HepG2 (cell line): Measurements from ENCODE around the gene GNB1. TPM values are rescaled to one million over a fixed set of nuclear protein-coding genes. Genes with fewer than 3 reads are reported as not detected.
A peak's percentile ranks its signal among the peaks of the same experiment; 100 is the strongest.

Experiments used
- CBX5 ChIP-seq: sonication (generic); formaldehyde crosslinking; IDR thresholded peaks from 2 replicates; pipeline ENCODE4 v1.4.0; 2020; ENCODE audit warnings: missing genetic modification reagents, borderline replicate concordance
- GABPB1 ChIP-seq: IDR thresholded peaks from 2 replicates; pipeline ENCODE4 v1.6.1; 2016; ENCODE audit warnings: mild to moderate bottlenecking, missing genetic modification reagents, moderate library complexity, missing compliant biosample characterization
- HDAC2 ChIP-seq: sonication (generic); formaldehyde crosslinking; IDR thresholded peaks from 2 replicates; pipeline ENCODE4 v1.4.0; 2020; ENCODE audit warnings: missing genetic modification reagents
- HIVEP1 ChIP-seq: sonication (generic); formaldehyde crosslinking; IDR thresholded peaks from 2 replicates; pipeline ENCODE4 v1.4.0; 2020; ENCODE audit warnings: mild to moderate bottlenecking, missing genetic modification reagents
- IKZF1 ChIP-seq: fragments of 450-650 bp; IDR thresholded peaks from 2 replicates; pipeline ENCODE4 v1.7.1; 2016
- KAT8 ChIP-seq: IDR thresholded peaks from 2 replicates; pipeline ENCODE4 v1.6.1; 2016; ENCODE audit warnings: missing genetic modification reagents, missing compliant biosample characterization
- KDM4B ChIP-seq: sonication (generic); formaldehyde crosslinking; IDR thresholded peaks from 2 replicates; pipeline ENCODE4 v1.4.0; 2020; ENCODE audit warnings: missing genetic modification reagents
- NAIF1 ChIP-seq: sonication (generic); formaldehyde crosslinking; IDR thresholded peaks from 2 replicates; pipeline ENCODE4 v1.5.0; 2020; ENCODE audit warnings: mild to moderate bottlenecking, missing genetic modification reagents, borderline replicate concordance
- RBM22 ChIP-seq: fragments of 200-400 bp; formaldehyde crosslinking; optimal IDR thresholded peaks from 2 replicates; pipeline ENCODE3; 2017; ENCODE audit warnings: mild to moderate bottlenecking, low read length, moderate library complexity
- RBM39 ChIP-seq: fragments of 200-400 bp; formaldehyde crosslinking; IDR thresholded peaks from one replicate; pipeline ENCODE4 v1.6.1; 2018; ENCODE audit warnings: antibody characterized with exemption, mild to moderate bottlenecking, low read depth, low read length; ENCODE audit not compliant: poor library complexity, severe bottlenecking
- REST ChIP-seq, 2 experiments: IDR thresholded peaks; 2 replicates each; pipeline ENCODE4 v1.6.1; 2011 to 2012; ENCODE audit warnings: low read length in 2 of 2, borderline replicate concordance in 1 of 2, low read depth in 1 of 2, mild to moderate bottlenecking in 1 of 2, moderate library complexity in 1 of 2
- SETDB1 ChIP-seq: sonication (generic); formaldehyde crosslinking; IDR thresholded peaks from 2 replicates; pipeline ENCODE4 v1.5.1; 2020; ENCODE audit warnings: missing genetic modification reagents, mild to moderate bottlenecking, borderline replicate concordance
- SRY ChIP-seq: sonication (generic); formaldehyde crosslinking; IDR thresholded peaks from 2 replicates; pipeline ENCODE4 v1.8.0; 2022; ENCODE audit warnings: mild to moderate bottlenecking, missing genetic modification reagents
- THAP8 ChIP-seq: sonication (generic); formaldehyde crosslinking; IDR thresholded peaks from 2 replicates; pipeline ENCODE4 v1.5.1; 2020; ENCODE audit warnings: missing genetic modification reagents, mild to moderate bottlenecking, borderline replicate concordance
- U2AF1 ChIP-seq: fragments of 200-400 bp; formaldehyde crosslinking; optimal IDR thresholded peaks from 2 replicates; pipeline ENCODE3; 2017; ENCODE audit warnings: mild to moderate bottlenecking, low read depth, low read length
- ZNF251 ChIP-seq: sonication (generic); formaldehyde crosslinking; IDR thresholded peaks from 2 replicates; pipeline ENCODE4 v1.9.0; 2021; ENCODE audit warnings: mild to moderate bottlenecking, missing genetic modification reagents
- ZNF329 ChIP-seq: sonication (generic); formaldehyde crosslinking; IDR thresholded peaks from 2 replicates; pipeline ENCODE4 v1.9.0; 2021; ENCODE audit warnings: low read depth, mild to moderate bottlenecking, missing genetic modification reagents
- ZNF441 ChIP-seq: sonication (generic); formaldehyde crosslinking; IDR thresholded peaks from 2 replicates; pipeline ENCODE4 v1.7.0; 2021; ENCODE audit warnings: missing genetic modification reagents, borderline replicate concordance
- ZNF558 ChIP-seq: sonication (generic); formaldehyde crosslinking; IDR thresholded peaks from 2 replicates; pipeline ENCODE4 v1.9.0; 2022; ENCODE audit warnings: mild to moderate bottlenecking, missing genetic modification reagents, borderline replicate concordance
- ZNF570 ChIP-seq: sonication (generic); formaldehyde crosslinking; IDR thresholded peaks from 2 replicates; pipeline ENCODE4 v1.4.0; 2020; ENCODE audit warnings: mild to moderate bottlenecking, missing genetic modification reagents, borderline replicate concordance
- ZNF747 ChIP-seq: sonication (generic); formaldehyde crosslinking; IDR thresholded peaks from 2 replicates; pipeline ENCODE4 v1.8.1; 2023; ENCODE audit warnings: missing genetic modification reagents, mild to moderate bottlenecking, borderline replicate concordance
- ZSCAN21 ChIP-seq: sonication (generic); formaldehyde crosslinking; IDR thresholded peaks from 2 replicates; pipeline ENCODE4 v1.8.0; 2022; ENCODE audit warnings: mild to moderate bottlenecking, missing genetic modification reagents, moderate library complexity, borderline replicate concordance
- ZSCAN25 ChIP-seq: sonication (generic); formaldehyde crosslinking; IDR thresholded peaks from 2 replicates; pipeline ENCODE4 v1.8.0; 2022; ENCODE audit warnings: mild to moderate bottlenecking, missing genetic modification reagents
- polyA plus RNA-seq, 8 experiments: library from polyadenylated mRNA; depleted of rRNA in 3 of 8; stranded (reverse) in 7 of 8; unstranded in 1 of 8; fragments of >200 nt; fragmentation: Illumina TruSeq in 4 of 8; extraction: Trizol in 4 of 8; gene quantifications; 2 replicates each; pipeline versions ENCODE4 v1.2.1 to v1.2.3, GENCODE V29; 2011 to 2016; ENCODE audit warnings: low read depth in 4 of 8, missing spikeins in 1 of 8, mixed read lengths in 1 of 8; ENCODE audit not compliant: insufficient read depth in 1 of 8
- total RNA-seq, 5 experiments: library from RNA; depleted of rRNA; stranded (reverse); fragments of >200 nt; fragmentation: Illumina TruSeq; extraction: Trizol; gene quantifications; 2 replicates each; pipeline ENCODE4 v1.2.3, GENCODE V29; 2016; ENCODE audit warnings: low read depth in 1 of 5
- TF ChIP-seq, protein P1 (sequence below): sonication (generic); formaldehyde crosslinking; IDR thresholded peaks from 2 replicates; pipeline ENCODE4 v1.8.1; 2023; ENCODE audit warnings: mild to moderate bottlenecking, moderate library complexity, missing genetic modification reagents

GNB1 gene
- total and polyA plus RNA-seq, 2 of the 13 experiments (the other 11 are each of a cell fraction or from before 2014, with no cell fraction given) = 66.2 to 327 TPM

GRCh38 chr1:1778663-1779319 is 112.1 kb downstream of the GNB1 start (continued):
- TF ChIP-seq THAP8 (no peak), NAIF1 (CRISPR knock-in tag) (no peak), ZSCAN21 (CRISPR knock-in tag) (peak; percentile 56), GABPB1 (CRISPR knock-in tag) (peak; percentile 65; the same call in 1 of the 2 replicates), ZNF441 (CRISPR knock-in tag) (peak; percentile 28; the same call in 1 of the 2 replicates), U2AF1 (peak; percentile 49), KAT8 (peak; percentile 68), RBM22 (peak; percentile 45), SETDB1 (CRISPR knock-in tag) (no peak), HDAC2 (CRISPR knock-in tag) (peak; percentile 53; the same call in 1 of the 2 replicates), HIVEP1 (CRISPR knock-in tag) (peak; percentile 80; the same call in 1 of the 2 replicates), IKZF1 (no peak), CBX5 (peak; percentile 46; the same call in 1 of the 2 replicates), ZNF329 (0 out of 2 replicates have a peak, but pooled peaks have one; percentile 7), ZNF747 (CRISPR knock-in tag) (no peak), ZSCAN25 (CRISPR knock-in tag) (no peak; the same call in 1 of the 2 replicates), KDM4B (CRISPR knock-in tag) (peak; percentile 35; the same call in 1 of the 2 replicates), ZNF251 (no peak), ZNF558 (CRISPR knock-in tag) (peak; percentile 61; the same call in 1 of the 2 replicates), REST (IDR thresholded peaks at IDR 0.05; ENCODE audit: borderline replicate concordance in 1 of 2, low read depth in 1 of 2, low read length in 2 of 2) (no peak), ZNF570 (no peak), SRY (CRISPR knock-in tag) (peak; percentile 68; the same call in 1 of the 2 replicates), RBM39 (peak; percentile 43)
- TF ChIP-seq, protein P1, sequence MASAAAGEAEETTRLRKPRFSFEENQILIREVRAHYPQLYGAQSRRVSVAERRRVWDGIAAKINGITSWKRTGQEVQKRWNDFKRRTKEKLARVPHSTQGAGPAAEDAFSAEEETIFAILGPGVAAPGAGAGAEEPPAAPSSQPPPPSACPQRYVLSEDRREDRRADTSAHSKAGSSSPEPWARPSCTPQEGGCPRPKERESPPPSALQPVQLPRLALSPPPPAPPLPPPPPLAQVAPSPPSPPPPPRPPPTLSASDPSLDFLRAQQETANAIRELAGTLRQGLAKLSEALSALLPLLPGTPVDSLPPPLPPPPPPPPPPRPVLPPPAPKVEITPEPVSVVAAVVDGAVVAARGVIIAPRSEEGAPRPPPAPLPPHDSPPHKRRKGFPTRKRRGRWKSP (CRISPR knock-in tag) = peak; percentile 75
